H1 (cell line): ENCODE measurements around the gene ZNF584.

Experiments
- BCL11A ChIP-seq, 2 experiments: IDR thresholded peaks; one replicate each; pipeline ENCODE4 v1.6.1; 2011; ENCODE audit warnings: low read depth in 2 of 2, low read length in 2 of 2, mild to moderate bottlenecking in 2 of 2
- CHD2 ChIP-seq: IDR thresholded peaks from 2 replicates; pipeline ENCODE4 v1.6.1; 2012; ENCODE audit warnings: low read length, improper control_type of control experiment
- EZH2 ChIP-seq: fragments of 200-600 bp; sonication (generic); IDR thresholded peaks from 2 replicates; pipeline ENCODE4 v1.7.1; 2012; ENCODE audit warnings: low read depth, mild to moderate bottlenecking, moderate library complexity, low read length, inconsistent platforms; ENCODE audit not compliant: severe bottlenecking
- GABPA ChIP-seq: IDR thresholded peaks from 2 replicates; pipeline ENCODE4 v1.6.1; 2011; ENCODE audit warnings: mild to moderate bottlenecking, low read length, moderate library complexity, borderline replicate concordance; ENCODE audit not compliant: insufficient read depth
- KDM1A ChIP-seq: fragments of 200-600, 300-600 bp; sonication (generic); IDR thresholded peaks from 2 replicates; pipeline ENCODE4 v1.7.1; 2016; ENCODE audit warnings: mild to moderate bottlenecking, low read length, borderline replicate concordance
- TF ChIP-seq, protein P1 (sequence below), 3 experiments: IDR thresholded peaks; 1 replicate in 2 of 3; 2 replicates in 1 of 3; pipeline versions ENCODE4 v1.5.1 to v1.6.1; 2011; ENCODE audit warnings: low read length in 3 of 3, mild to moderate bottlenecking in 3 of 3, inconsistent platforms in 2 of 3, low read depth in 1 of 3, moderate library complexity in 1 of 3; ENCODE audit not compliant: insufficient read depth in 1 of 3; ENCODE audit errors: control extremely low read depth in 1 of 3
- TF ChIP-seq, protein P2 (sequence below): IDR thresholded peaks from 2 replicates; pipeline ENCODE4 v1.6.1; 2011; ENCODE audit warnings: low read length, improper control_type of control experiment

DNA sequence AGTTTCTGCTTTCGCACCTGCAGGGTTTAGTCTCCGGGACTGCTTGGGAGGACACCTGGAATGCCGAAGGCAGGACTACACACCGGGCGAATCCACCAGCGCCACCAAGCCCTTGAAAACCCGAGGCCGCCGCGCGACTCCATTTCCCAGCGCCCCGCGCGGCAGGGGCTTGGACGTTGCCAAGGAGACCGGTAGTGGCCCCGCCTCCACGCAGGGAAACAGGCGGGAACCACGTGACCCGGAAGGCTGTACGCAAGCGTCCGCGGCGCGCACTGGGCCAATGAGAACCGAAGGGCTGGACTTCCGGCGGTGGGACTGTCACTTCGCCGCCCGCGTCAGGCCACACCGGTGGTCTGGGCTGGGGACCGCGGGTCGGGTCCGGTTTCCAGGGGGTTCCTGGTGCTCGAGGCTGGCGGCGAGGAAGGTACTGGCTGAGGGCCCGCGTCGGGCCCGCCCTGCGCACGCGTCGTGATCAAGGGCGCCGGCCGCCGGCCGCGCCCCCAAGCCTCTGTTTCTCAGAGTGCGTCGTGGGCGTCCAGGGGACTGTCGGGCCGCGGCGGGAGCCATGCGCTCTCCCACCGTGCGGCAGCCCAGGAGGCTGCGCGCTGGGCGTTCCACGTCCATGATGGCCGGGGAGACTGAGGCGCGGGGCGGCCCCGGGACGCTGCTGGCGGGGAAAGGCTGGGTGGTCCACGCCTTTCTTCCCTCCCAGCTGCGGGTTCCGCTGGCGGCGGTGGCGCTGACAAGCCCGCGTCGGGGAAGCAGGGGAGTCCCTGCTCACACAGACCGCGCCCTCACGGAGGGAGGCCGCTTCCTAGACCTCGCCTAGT, 58.5 kb downstream of the ZNF584 start, which contains the start of gene ZNF324:
- TF ChIP-seq, protein P1, sequence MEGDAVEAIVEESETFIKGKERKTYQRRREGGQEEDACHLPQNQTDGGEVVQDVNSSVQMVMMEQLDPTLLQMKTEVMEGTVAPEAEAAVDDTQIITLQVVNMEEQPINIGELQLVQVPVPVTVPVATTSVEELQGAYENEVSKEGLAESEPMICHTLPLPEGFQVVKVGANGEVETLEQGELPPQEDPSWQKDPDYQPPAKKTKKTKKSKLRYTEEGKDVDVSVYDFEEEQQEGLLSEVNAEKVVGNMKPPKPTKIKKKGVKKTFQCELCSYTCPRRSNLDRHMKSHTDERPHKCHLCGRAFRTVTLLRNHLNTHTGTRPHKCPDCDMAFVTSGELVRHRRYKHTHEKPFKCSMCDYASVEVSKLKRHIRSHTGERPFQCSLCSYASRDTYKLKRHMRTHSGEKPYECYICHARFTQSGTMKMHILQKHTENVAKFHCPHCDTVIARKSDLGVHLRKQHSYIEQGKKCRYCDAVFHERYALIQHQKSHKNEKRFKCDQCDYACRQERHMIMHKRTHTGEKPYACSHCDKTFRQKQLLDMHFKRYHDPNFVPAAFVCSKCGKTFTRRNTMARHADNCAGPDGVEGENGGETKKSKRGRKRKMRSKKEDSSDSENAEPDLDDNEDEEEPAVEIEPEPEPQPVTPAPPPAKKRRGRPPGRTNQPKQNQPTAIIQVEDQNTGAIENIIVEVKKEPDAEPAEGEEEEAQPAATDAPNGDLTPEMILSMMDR (IDR thresholded peaks at IDR 0.05; ENCODE audit: control extremely low read depth in 1 of 3, insufficient read depth in 1 of 3, low read depth in 1 of 3, low read length in 3 of 3): no peak; a peak in 1 of 4 replicates
- TF ChIP-seq EZH2 (no peak), BCL11A (IDR thresholded peaks at IDR 0.05; ENCODE audit: low read depth in 2 of 2, low read length in 2 of 2) (no peak), GABPA (peak; percentile 75; the same call in 1 of the 2 replicates), KDM1A (no peak; the same call in 1 of the 2 replicates), CHD2 (no peak)
- TF ChIP-seq, protein P2, sequence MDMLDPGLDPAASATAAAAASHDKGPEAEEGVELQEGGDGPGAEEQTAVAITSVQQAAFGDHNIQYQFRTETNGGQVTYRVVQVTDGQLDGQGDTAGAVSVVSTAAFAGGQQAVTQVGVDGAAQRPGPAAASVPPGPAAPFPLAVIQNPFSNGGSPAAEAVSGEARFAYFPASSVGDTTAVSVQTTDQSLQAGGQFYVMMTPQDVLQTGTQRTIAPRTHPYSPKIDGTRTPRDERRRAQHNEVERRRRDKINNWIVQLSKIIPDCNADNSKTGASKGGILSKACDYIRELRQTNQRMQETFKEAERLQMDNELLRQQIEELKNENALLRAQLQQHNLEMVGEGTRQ: peak; percentile 95
